ENCODE measurements around the gene CDK17.

DNA sequence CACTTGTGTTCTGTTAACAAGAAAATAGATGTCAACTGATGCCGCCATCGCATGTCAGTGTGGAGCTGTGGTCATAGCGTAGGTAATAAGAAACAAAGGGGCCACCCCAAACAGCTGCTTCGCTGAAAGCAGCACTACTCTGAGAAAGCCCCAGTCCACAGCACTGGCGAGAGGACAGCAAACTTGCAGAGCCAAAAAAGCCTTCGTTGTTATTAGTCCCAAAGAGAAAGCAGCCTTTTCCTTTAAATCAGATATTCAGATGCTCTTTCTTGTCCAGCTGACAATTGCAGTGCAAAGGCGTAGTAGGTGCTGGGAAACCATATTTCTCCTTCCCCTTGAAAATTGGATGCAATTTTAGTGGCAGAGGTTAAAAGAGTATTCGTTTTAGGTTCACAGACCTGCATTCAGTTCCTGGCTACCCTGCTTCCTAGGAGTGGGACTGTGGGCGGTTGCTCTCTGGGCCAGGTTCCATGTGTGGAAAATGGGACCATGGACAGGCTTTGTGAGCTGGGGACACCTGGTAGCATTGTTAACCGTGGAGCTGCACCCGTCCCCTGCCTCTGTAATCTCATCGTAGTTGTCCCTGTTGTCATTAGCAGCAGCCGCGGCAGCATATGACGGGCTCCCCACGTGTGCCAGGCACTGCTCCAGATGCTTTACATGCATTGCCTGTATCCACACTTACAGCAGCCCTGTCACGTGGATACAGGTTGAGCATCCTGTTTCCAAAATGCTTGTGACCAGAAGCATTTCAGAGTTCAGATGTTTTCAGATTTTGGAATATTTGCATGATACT lies 151.9 kb downstream of the CDK17 start:
- TF ChIP-seq, protein P1, sequence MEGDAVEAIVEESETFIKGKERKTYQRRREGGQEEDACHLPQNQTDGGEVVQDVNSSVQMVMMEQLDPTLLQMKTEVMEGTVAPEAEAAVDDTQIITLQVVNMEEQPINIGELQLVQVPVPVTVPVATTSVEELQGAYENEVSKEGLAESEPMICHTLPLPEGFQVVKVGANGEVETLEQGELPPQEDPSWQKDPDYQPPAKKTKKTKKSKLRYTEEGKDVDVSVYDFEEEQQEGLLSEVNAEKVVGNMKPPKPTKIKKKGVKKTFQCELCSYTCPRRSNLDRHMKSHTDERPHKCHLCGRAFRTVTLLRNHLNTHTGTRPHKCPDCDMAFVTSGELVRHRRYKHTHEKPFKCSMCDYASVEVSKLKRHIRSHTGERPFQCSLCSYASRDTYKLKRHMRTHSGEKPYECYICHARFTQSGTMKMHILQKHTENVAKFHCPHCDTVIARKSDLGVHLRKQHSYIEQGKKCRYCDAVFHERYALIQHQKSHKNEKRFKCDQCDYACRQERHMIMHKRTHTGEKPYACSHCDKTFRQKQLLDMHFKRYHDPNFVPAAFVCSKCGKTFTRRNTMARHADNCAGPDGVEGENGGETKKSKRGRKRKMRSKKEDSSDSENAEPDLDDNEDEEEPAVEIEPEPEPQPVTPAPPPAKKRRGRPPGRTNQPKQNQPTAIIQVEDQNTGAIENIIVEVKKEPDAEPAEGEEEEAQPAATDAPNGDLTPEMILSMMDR (IDR thresholded peaks at IDR 0.05 in 2 of 3, conservative IDR thresholded peaks at IDR 0.05 in 1 of 3; ENCODE audit: borderline replicate concordance in 1 of 3, insufficient read depth in 1 of 3, low read depth in 2 of 3, low read length in 2 of 3), result no peak
- TF ChIP-seq EZH2phosphoT487 (IDR thresholded peaks at IDR 0.05; ENCODE audit: borderline replicate concordance) (no peak), RAD21 (IDR thresholded peaks at IDR 0.05; ENCODE audit: low read depth) (no peak), ZNF274 (IDR thresholded peaks at IDR 0.05; ENCODE audit: low read depth, low read length) (no peak), JUND (IDR thresholded peaks at IDR 0.05) (no peak), EGR1 (IDR thresholded peaks at IDR 0.05; ENCODE audit: low read depth) (no peak), CEBPB (IDR thresholded peaks at IDR 0.05; ENCODE audit: low read depth) (no peak)

All from HCT116 (cell line).